Astrocyte (in vitro differentiated cells and primary cell): ENCODE results near the gene IL1RAP.

Source experiments
- EZH2 ChIP-seq: IDR thresholded peaks from 2 replicates; pipeline ENCODE4 v1.6.1; 2012; ENCODE audit warnings: mild to moderate bottlenecking, low read length, inconsistent platforms; ENCODE audit not compliant: insufficient read depth
- TF ChIP-seq, protein P1 (sequence below): IDR thresholded peaks from 2 replicates; pipeline ENCODE4 v1.5.1; 2011; ENCODE audit warnings: low read depth, mild to moderate bottlenecking, inconsistent platforms, low read length, moderate library complexity; ENCODE audit not compliant: insufficient read depth

GRCh38 chr3:190545191-190545590, 31.3 kb downstream of the IL1RAP start:
- TF ChIP-seq, protein P1, sequence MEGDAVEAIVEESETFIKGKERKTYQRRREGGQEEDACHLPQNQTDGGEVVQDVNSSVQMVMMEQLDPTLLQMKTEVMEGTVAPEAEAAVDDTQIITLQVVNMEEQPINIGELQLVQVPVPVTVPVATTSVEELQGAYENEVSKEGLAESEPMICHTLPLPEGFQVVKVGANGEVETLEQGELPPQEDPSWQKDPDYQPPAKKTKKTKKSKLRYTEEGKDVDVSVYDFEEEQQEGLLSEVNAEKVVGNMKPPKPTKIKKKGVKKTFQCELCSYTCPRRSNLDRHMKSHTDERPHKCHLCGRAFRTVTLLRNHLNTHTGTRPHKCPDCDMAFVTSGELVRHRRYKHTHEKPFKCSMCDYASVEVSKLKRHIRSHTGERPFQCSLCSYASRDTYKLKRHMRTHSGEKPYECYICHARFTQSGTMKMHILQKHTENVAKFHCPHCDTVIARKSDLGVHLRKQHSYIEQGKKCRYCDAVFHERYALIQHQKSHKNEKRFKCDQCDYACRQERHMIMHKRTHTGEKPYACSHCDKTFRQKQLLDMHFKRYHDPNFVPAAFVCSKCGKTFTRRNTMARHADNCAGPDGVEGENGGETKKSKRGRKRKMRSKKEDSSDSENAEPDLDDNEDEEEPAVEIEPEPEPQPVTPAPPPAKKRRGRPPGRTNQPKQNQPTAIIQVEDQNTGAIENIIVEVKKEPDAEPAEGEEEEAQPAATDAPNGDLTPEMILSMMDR = no peak
- no peak for TF ChIP-seq EZH2
